Activated CD4-positive, CD25-positive, alpha-beta regulatory T cell treated with anti-CD3 and anti-CD28 coated beads, Interleukin-2, amount 50 U/mL, for 72 hours (primary cell): ENCODE results near the gene USP6.
A peak's percentile ranks its signal among the peaks of the same experiment; 100 is the strongest.
"Not testable (repeated sequence)": the region's sequence is repeated elsewhere in the genome, so short reads cannot be mapped to it uniquely, and the experiment has no call there.

Source experiments
- DNase-seq: peaks from one replicate; pipeline ENCODE4 v3.0.0; 2021

USP6 gene

GRCh38 chr17:5115673-5116651, at the start of gene USP6:
Gene USP6 (plus strand): TSS chr17:5116032. CDS start chr17:5130368, 14,336 bp downstream.
- DNase-seq = no peak

GRCh38 chr17:5068236-5068635, 47.6 kb upstream of the USP6 start:
- DNase-seq = no peak

GRCh38 chr17:5069724-5070123, 46.1 kb upstream of the USP6 start:
- no peak for DNase-seq

GRCh38 chr17:5075472-5075871, 40.4 kb upstream of the USP6 start:
- DNase-seq = not testable (repeated sequence)

GRCh38 chr17:5077275-5077674, 38.6 kb upstream of the USP6 start:
- DNase-seq = not testable (repeated sequence)

- DNase-seq = no peak
Observed at GRCh38 chr17:5077781-5078105, 38.1 kb upstream of the USP6 start.

- peak; percentile 81 for DNase-seq
Observed at GRCh38 chr17:5078106-5079028, 37.5 kb upstream of the USP6 start, which contains the start of gene ZFP3. Gene ZFP3 (plus strand): TSS chr17:5078467. CDS start chr17:5091505, 13,038 bp downstream.

GRCh38 chr17:5080591-5080990, 35.2 kb upstream of the USP6 start:
- DNase-seq = no peak

GRCh38 chr17:5092218-5093010, 23.4 kb upstream of the USP6 start:
- DNase-seq = no peak

GRCh38 chr17:5096731-5097100, 19.1 kb upstream of the USP6 start:
- DNase-seq = no peak

- DNase-seq = no peak
Observed at GRCh38 chr17:5097101-5097834, 18.6 kb upstream of the USP6 start.

GRCh38 chr17:5099271-5099670, 16.6 kb upstream of the USP6 start:
- no peak for DNase-seq

- DNase-seq = no peak
Observed at GRCh38 chr17:5100832-5101231, 15.0 kb upstream of the USP6 start.

- DNase-seq = no peak
Observed at GRCh38 chr17:5110816-5111215, 5.0 kb upstream of the USP6 start.

GRCh38 chr17:5111402-5112204, 4.2 kb upstream of the USP6 start, which contains the start of gene ZNF232:
Gene ZNF232 (minus strand): TSS chr17:5111878. CDS start chr17:5111822, 56 bp downstream.
- DNase-seq = peak; percentile 93

- DNase-seq = no peak
Observed at GRCh38 chr17:5118219-5118618, 2.4 kb downstream of the USP6 start.

- DNase-seq = no peak
Observed at GRCh38 chr17:5120036-5120435, 4.2 kb downstream of the USP6 start.

GRCh38 chr17:5120436-5121185, 4.8 kb downstream of the USP6 start:
- not testable (repeated sequence) for DNase-seq

- no peak for DNase-seq
Observed at GRCh38 chr17:5121186-5121841, 5.5 kb downstream of the USP6 start.

- DNase-seq = not testable (repeated sequence)
Observed at GRCh38 chr17:5122056-5122455, 6.2 kb downstream of the USP6 start.
